Stomach (tissue), 4 donors: ENCODE measurements around the gene ATP6V0A4.

ENCODE experiments used
- POLR2A ChIP-seq, 4 donors: fragments of 450-650 bp; IDR thresholded peaks; one replicate each; pipeline ENCODE4 v1.6.1; 2016; ENCODE audit warnings: antibody characterized with exemption in 4 of 4, control low read depth in 2 of 4, mild to moderate bottlenecking in 1 of 4, moderate library complexity in 1 of 4
- POLR2AphosphoS5 ChIP-seq, 3 donors: sonication (generic); formaldehyde crosslinking; IDR thresholded peaks; one replicate each; pipeline ENCODE4 v1.6.1; 2016; ENCODE audit warnings: antibody characterized with exemption in 3 of 3
- TF ChIP-seq, protein P1 (sequence below), 7 experiments: fragments of 450-650 bp in 4 of 7; fragments of 200-600 bp in 3 of 7; sonication (generic) in 3 of 7; IDR thresholded peaks; one replicate each; pipeline ENCODE4 v1.5.1; 2016 to 2019; ENCODE audit warnings: antibody characterized with exemption in 7 of 7, control low read depth in 2 of 7, mild to moderate bottlenecking in 1 of 7

DNA sequence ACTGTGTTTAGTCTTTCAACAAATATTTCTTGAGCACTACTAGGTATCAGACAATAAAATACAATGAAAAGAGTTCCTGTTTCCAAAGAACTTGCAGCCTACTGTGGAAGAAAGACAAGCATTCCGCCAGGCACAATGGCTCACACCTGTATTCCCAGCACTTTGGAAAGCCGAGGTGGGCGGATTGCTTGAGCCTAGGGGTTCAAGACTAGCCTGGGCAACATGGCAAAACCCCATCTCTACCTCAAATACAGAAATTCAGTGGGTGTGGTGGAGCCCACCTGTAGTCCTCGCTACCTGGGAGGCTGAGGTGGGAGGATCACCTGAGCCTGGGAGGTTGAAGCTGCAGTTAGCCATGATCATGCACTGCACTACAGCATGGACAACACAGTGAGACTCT lies 102.9 kb downstream of the ATP6V0A4 start:
- TF ChIP-seq POLR2A (IDR thresholded peaks at IDR 0.05) (no peak), POLR2AphosphoS5 (IDR thresholded peaks at IDR 0.05) (no peak)
- TF ChIP-seq, protein P1, sequence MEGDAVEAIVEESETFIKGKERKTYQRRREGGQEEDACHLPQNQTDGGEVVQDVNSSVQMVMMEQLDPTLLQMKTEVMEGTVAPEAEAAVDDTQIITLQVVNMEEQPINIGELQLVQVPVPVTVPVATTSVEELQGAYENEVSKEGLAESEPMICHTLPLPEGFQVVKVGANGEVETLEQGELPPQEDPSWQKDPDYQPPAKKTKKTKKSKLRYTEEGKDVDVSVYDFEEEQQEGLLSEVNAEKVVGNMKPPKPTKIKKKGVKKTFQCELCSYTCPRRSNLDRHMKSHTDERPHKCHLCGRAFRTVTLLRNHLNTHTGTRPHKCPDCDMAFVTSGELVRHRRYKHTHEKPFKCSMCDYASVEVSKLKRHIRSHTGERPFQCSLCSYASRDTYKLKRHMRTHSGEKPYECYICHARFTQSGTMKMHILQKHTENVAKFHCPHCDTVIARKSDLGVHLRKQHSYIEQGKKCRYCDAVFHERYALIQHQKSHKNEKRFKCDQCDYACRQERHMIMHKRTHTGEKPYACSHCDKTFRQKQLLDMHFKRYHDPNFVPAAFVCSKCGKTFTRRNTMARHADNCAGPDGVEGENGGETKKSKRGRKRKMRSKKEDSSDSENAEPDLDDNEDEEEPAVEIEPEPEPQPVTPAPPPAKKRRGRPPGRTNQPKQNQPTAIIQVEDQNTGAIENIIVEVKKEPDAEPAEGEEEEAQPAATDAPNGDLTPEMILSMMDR (IDR thresholded peaks at IDR 0.05), result no peak
